ENCODE results near the gene PIK3CB.

The PIK3CB gene

DNA sequence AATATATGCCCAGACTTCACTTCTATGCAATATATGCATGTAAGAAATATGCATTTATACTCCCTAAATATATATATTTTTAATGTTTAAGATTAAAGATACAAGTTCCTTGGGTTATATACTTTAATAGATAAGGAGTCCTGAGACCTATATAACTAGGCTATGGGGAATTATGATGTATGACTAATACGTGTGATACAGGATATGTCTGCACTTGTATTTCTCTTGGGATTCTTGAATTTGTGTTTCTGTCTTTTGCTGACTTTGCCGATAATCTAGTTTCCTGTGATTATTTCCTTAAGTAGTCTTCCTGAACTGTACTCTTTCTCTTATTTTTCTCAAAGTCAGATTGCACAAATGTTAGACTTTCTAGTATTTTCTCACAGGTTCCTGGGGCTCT lies 109.6 kb downstream of the PIK3CB start:
- TF ChIP-seq Cebpa-rat (IDR thresholded peaks at IDR 0.05) = no peak
- Histone ChIP-seq H3K4me3 (no peak overlapping the region), H4K20me1 (no peaks in the 10 kb centered on the region), H3K9ac (no peak overlapping the region), H3K4me1 (peaks cover 0 to 21% (median 9%) of the 10 kb centered on the region in 10 experiments; a peak in 12 of 20 replicates), H3K27ac (no peak overlapping the region), H3K9me3 (replicated peaks in 1 of 11) (no peaks in the 10 kb centered on the region), H3K36me3 (peaks cover 4 to 30% (median 10%) of the 10 kb centered on the region in 11 experiments; a peak in 13 of 22 replicates), H3K27me3 (no peaks in the 10 kb centered on the region), H3K4me2 (peak overlapping the region in 5 of 11 experiments; percentile 2 to 32 (median 12); a peak in 4 of 22 replicates)

GRCh38 chr3:138724443-138724842 lies 110.3 kb downstream of the PIK3CB start:
- Histone ChIP-seq H4K20me1 (no peaks in the 10 kb centered on the region), H3K36me3 (peaks cover 2 to 25% (median 8%) of the 10 kb centered on the region in 11 experiments; a peak in 10 of 22 replicates), H3K9me3 (replicated peaks in 1 of 11) (0 out of 22 replicates have a peak, but pooled peaks cover 0 to under 1% (median 0%) of the 10 kb centered on the region in 11 experiments), H3K27ac (no peak overlapping the region), H3K4me1 (peaks cover 0 to 21% (median 9%) of the 10 kb centered on the region in 10 experiments; a peak in 12 of 20 replicates), H3K9ac (no peak overlapping the region), H3K4me3 (no peak overlapping the region), H3K4me2 (no peak overlapping the region), H3K27me3 (no peaks in the 10 kb centered on the region)
- TF ChIP-seq Cebpa-rat (IDR thresholded peaks at IDR 0.05) = no peak

GRCh38 chr3:138718849-138719248 lies 115.9 kb downstream of the PIK3CB start:
- peaks cover 0 to 20% (median 5%) of the 10 kb centered on the region in 11 experiments; a peak in 10 of 22 replicates for H3K36me3 ChIP-seq
- H4K20me1 ChIP-seq = no peaks in the 10 kb centered on the region
- no peak overlapping the region for H3K4me3 ChIP-seq
- H3K4me1 ChIP-seq = no peaks in the 10 kb centered on the region
- no peak overlapping the region for H3K9ac ChIP-seq
- no peak overlapping the region for H3K27ac ChIP-seq
- no peaks in the 10 kb centered on the region for H3K27me3 ChIP-seq
- no peak overlapping the region for H3K4me2 ChIP-seq
- TF ChIP-seq Cebpa-rat (IDR thresholded peaks at IDR 0.05) = no peak
- peaks cover 0 to 14% (median 0%) of the 10 kb centered on the region in 11 experiments; a peak in 3 of 22 replicates for H3K9me3 ChIP-seq (replicated peaks in 1 of 11)

- Histone ChIP-seq H3K4me2 (no peak overlapping the region), H3K9me3 (replicated peaks in 1 of 11) (peaks cover 0 to 14% (median 0%) of the 10 kb centered on the region in 11 experiments; a peak in 3 of 22 replicates), H3K4me3 (no peak overlapping the region), H3K4me1 (no peaks in the 10 kb centered on the region), H3K27ac (no peak overlapping the region), H3K9ac (no peak overlapping the region), H3K27me3 (no peaks in the 10 kb centered on the region), H3K36me3 (peaks cover 5 to 34% (median 18%) of the 10 kb centered on the region in 11 experiments), H4K20me1 (no peaks in the 10 kb centered on the region)
- no peak for TF ChIP-seq Cebpa-rat (IDR thresholded peaks at IDR 0.05)
Observed at GRCh38 chr3:138717348-138717747, 117.4 kb downstream of the PIK3CB start.

DNA sequence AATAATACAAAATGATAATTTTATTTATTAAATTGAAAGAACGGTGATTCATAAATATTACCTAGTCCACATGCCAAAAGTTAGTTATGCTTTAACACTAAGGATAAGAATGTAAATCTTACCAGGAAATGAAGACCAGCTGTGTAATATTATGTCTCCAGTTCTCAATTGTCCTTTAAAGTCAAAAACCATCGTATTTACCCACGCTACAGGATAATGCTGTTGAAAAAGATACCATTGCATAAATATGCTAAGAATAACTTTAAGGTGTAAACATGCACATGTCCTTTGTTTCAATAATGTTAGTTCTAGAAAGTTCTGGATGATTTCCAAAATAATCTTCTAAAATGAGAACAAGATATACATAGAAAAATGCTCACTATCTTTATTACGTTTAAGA lies 122.6 kb downstream of the PIK3CB start:
- Histone ChIP-seq H3K4me2 (no peak overlapping the region), H3K4me1 (no peaks in the 10 kb centered on the region), H3K36me3 (peaks cover 5 to 64% (median 28%) of the 10 kb centered on the region in 11 experiments; a peak in 21 of 22 replicates), H3K27ac (no peak overlapping the region), H3K4me3 (no peak overlapping the region), H3K9ac (no peak overlapping the region), H3K27me3 (no peaks in the 10 kb centered on the region), H3K9me3 (replicated peaks in 1 of 11) (no peaks in the 10 kb centered on the region), H4K20me1 (no peaks in the 10 kb centered on the region)
- TF ChIP-seq Cebpa-rat (IDR thresholded peaks at IDR 0.05) = no peak

GRCh38 chr3:138705675-138706074 lies 129.1 kb downstream of the PIK3CB start:
- no peak for TF ChIP-seq Cebpa-rat (IDR thresholded peaks at IDR 0.05)
- Histone ChIP-seq H3K27me3 (no peaks in the 10 kb centered on the region), H3K4me1 (no peaks in the 10 kb centered on the region), H3K4me3 (no peak overlapping the region), H3K9ac (no peak overlapping the region), H3K27ac (no peak overlapping the region), H4K20me1 (no peaks in the 10 kb centered on the region), H3K36me3 (peaks cover 10 to 57% (median 22%) of the 10 kb centered on the region in 11 experiments; a peak in 19 of 22 replicates), H3K4me2 (no peak overlapping the region), H3K9me3 (replicated peaks in 1 of 11) (no peaks in the 10 kb centered on the region)

DNA sequence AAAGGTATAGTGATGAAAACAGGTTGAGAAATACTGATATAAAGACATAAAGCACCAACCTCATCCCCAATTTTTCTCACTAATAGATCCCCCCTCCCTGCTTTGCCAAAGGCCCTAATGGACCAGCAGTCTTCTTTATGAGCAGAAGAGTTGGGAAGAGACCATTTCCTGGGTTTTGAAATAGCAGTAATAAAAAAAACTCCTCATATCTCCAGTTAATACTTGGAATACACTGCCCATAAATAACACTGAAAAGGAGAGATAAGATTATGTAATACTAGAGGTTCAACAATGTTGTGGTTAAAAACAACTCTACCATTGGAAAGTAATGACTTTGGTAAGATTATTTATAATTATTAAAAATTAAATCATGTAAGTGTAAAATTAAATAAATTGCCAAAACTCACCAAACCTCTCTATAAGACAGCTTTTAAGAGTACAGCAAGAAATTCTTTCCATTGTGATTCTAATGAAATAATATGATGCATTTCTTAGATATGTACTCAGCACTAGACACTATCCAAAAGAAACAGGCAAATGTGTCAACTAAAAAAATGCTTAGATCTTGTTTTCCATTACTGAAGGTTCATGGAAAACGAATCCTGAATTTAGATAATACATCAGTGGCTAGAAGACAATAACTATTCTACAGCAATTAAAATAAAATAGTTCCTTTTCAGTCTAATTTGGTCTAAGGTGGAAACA lies 137.9 kb downstream of the PIK3CB start:
- Histone ChIP-seq H3K9ac (no peak overlapping the region), H3K27me3 (no peaks in the 10 kb centered on the region)
- TF ChIP-seq Cebpa-rat (IDR thresholded peaks at IDR 0.05) = no peak

DNA sequence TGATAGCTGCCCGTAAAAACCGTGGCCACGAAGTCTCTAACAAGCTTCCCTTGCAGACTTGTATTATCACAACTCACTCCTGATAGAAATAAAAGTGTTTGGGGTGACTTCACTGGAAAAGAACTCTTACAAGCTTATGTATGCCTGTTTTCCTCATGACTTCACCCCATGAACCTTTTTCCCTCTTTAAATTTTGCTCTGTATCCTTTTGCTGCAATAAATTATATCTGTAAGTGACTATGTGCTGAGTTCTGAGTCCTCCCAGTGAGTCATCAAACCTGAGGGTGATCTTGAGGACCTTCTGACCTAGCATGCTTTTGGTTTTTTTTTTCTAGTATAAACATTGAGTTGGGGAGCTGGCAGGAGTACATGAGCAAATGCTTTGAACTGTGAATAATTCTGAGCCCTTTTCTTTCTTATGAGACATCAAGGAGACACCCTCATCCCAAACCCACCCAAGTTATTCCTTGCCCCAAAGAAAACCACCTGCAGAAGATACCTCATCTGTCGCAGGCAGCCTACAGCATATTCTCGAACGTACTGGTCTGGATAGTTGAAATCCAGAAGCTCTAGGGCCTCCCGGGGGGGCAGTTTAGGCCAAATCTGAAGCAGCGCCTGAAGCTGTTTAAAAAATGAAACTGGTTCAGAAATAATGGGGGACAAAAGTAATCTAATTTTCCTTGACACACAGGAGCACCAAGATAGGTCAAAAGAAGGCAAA lies 140.3 kb downstream of the PIK3CB start:
- no peak overlapping the region for H3K4me2 ChIP-seq

More for the DNA sequence above, 137.9 kb downstream of the PIK3CB start:
- no peaks in the 10 kb centered on the region for H4K20me1 ChIP-seq
- no peak overlapping the region for H3K27ac ChIP-seq
- no peak overlapping the region for H3K4me2 ChIP-seq
- H3K4me1 ChIP-seq = no peaks in the 10 kb centered on the region
- H3K36me3 ChIP-seq = peaks cover 18 to 57% (median 26%) of the 10 kb centered on the region in 11 experiments; a peak in 21 of 22 replicates
- H3K4me3 ChIP-seq = no peak overlapping the region
- H3K9me3 ChIP-seq (replicated peaks in 1 of 11) = no peaks in the 10 kb centered on the region

DNA sequence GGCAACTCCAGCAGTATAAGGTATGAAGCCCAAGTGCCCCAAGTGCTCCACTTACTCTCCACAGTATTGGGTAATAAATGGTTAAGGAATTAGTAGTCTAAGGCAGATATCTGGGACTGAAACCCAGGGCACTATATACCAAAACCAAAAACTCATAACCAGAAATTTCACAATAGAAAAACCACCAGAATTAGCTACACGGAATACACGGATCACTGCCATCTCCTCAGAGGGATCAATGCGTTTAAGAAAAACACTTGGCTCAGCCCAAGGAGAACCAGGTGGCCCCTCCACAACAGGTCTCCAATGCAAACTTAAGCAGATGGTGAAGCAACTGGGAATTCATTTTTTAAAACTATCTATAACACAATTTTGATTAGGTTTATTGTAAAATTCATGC lies 142.6 kb downstream of the PIK3CB start:
- TF ChIP-seq Cebpa-rat (IDR thresholded peaks at IDR 0.05) = peak in 1 of 11 experiments; percentile 44; a peak in 1 of 22 replicates
- H3K36me3 ChIP-seq = peaks cover 0 to 34% (median 14%) of the 10 kb centered on the region in 11 experiments; a peak in 11 of 22 replicates
- H4K20me1 ChIP-seq = no peaks in the 10 kb centered on the region
- no peak overlapping the region for H3K4me3 ChIP-seq
- H3K4me1 ChIP-seq = peaks cover 13 to 27% (median 24%) of the 10 kb centered on the region in 10 experiments
- no peak overlapping the region for H3K27ac ChIP-seq
- H3K9me3 ChIP-seq (replicated peaks in 1 of 11) = no peaks in the 10 kb centered on the region
- H3K9ac ChIP-seq = no peak overlapping the region
- H3K4me2 ChIP-seq = no peak overlapping the region
- H3K27me3 ChIP-seq = no peaks in the 10 kb centered on the region

More for the DNA sequence above, 140.3 kb downstream of the PIK3CB start:
- peaks cover 0 to 4% (median under 1%) of the 10 kb centered on the region in 10 experiments; a peak in 13 of 20 replicates for H3K4me1 ChIP-seq
- H3K27ac ChIP-seq = no peak overlapping the region
- TF ChIP-seq Cebpa-rat (IDR thresholded peaks at IDR 0.05) = no peak
- H3K9me3 ChIP-seq (replicated peaks in 1 of 11) = no peaks in the 10 kb centered on the region
- H3K36me3 ChIP-seq = peaks cover 8 to 51% (median 21%) of the 10 kb centered on the region in 11 experiments; a peak in 21 of 22 replicates
- H3K9ac ChIP-seq = no peak overlapping the region
- no peaks in the 10 kb centered on the region for H3K27me3 ChIP-seq
- no peaks in the 10 kb centered on the region for H4K20me1 ChIP-seq
- H3K4me3 ChIP-seq = no peak overlapping the region
